ENCODE data around the gene TENM3.

- TF ChIP-seq MAX (IDR thresholded peaks at IDR 0.05; ENCODE audit: insufficient read depth, insufficient read length) (no peak), POLR2AphosphoS5 (IDR thresholded peaks at IDR 0.05; ENCODE audit: insufficient read depth, low read depth, low read length) (no peak), CTCF (IDR thresholded peaks at IDR 0.05; ENCODE audit: extremely low read depth in 1 of 2, insufficient read depth in 1 of 2, low read depth in 1 of 2, low read length in 2 of 2) (no peak), POLR2A (IDR thresholded peaks at IDR 0.05; ENCODE audit: low read depth, low read length) (no peak), EZH2 (IDR thresholded peaks at IDR 0.05; ENCODE audit: borderline replicate concordance, low read depth, low read length, severe bottlenecking) (no peak), MYC (IDR thresholded peaks at IDR 0.05; ENCODE audit: low read depth, low read length) (no peak), FOS (IDR thresholded peaks at IDR 0.05; ENCODE audit: borderline replicate concordance, insufficient read depth, low read length) (no peak), JUN (IDR thresholded peaks at IDR 0.05; ENCODE audit: borderline replicate concordance, insufficient read depth, insufficient read length, low read depth) (no peak)
Observed at GRCh38 chr4:182827166-182827565, 584.0 kb downstream of the TENM3 start.
